HG02610 (cell line): ENCODE data around the gene OR2T4.

Experiments
- ATAC-seq: cut with Tn5 transposase; IDR thresholded peaks from one replicate; pipeline ENCODE4 v1.9.1; 2021; ENCODE audit warnings: mild to moderate bottlenecking, moderate library complexity; ENCODE audit not compliant: unreplicated experiment

OR2T4 gene

GRCh38 chr1:248361121-248361715 is at the start of gene OR2T4:
Gene OR2T4 (plus strand): TSS chr1:248361665. CDS start chr1:248361665, 0 bp downstream.
- ATAC-seq = no peak

- ATAC-seq = no peak
Measured at GRCh38 chr1:248316796-248317195, 44.7 kb upstream of the OR2T4 start.

- no peak for ATAC-seq
Measured at GRCh38 chr1:248324468-248324867, 37.0 kb upstream of the OR2T4 start, which contains the start of gene OR2M7. Gene OR2M7 (minus strand): TSS chr1:248324568. CDS start chr1:248324568, 0 bp downstream.

- ATAC-seq = no peak
Measured at GRCh38 chr1:248343451-248343850, 18.0 kb upstream of the OR2T4 start.

GRCh38 chr1:248348475-248348874 is 13.0 kb upstream of the OR2T4 start, which contains the start of gene OR14C36:
Gene OR14C36 (plus strand): TSS chr1:248348775. CDS start chr1:248348775, 0 bp downstream.
- ATAC-seq = no peak

GRCh38 chr1:248359415-248359814 is 2.0 kb upstream of the OR2T4 start:
- no peak for ATAC-seq

- ATAC-seq = no peak
Measured at GRCh38 chr1:248366609-248367008, 5.1 kb downstream of the OR2T4 start.

- no peak for ATAC-seq
Measured at GRCh38 chr1:248372394-248372793, 10.9 kb downstream of the OR2T4 start.

GRCh38 chr1:248373761-248374160 is 12.3 kb downstream of the OR2T4 start:
- ATAC-seq = no peak

GRCh38 chr1:248375446-248375845 is 14.0 kb downstream of the OR2T4 start, which contains the start of gene OR2T6:
Gene OR2T6 (plus strand): TSS chr1:248375746. CDS start chr1:248387609, 11,863 bp downstream.
- ATAC-seq = no peak

GRCh38 chr1:248376916-248377315 is 15.5 kb downstream of the OR2T4 start:
- no peak for ATAC-seq

GRCh38 chr1:248380854-248381253 is 19.4 kb downstream of the OR2T4 start:
- ATAC-seq = no peak

- no peak for ATAC-seq
Measured at GRCh38 chr1:248388426-248388825, 27.0 kb downstream of the OR2T4 start.

- ATAC-seq = no peak
Measured at GRCh38 chr1:248393050-248393449, 31.6 kb downstream of the OR2T4 start.

- ATAC-seq = no peak
Measured at GRCh38 chr1:248402748-248403147, 41.3 kb downstream of the OR2T4 start, which contains the start of gene OR2T1. Gene OR2T1 (plus strand): TSS chr1:248403048. CDS start chr1:248406148, 3,100 bp downstream.

- no peak for ATAC-seq
Measured at GRCh38 chr1:248404024-248404423, 42.6 kb downstream of the OR2T4 start.

- ATAC-seq = peak; percentile 89
Measured at GRCh38 chr1:248406721-248407692, 45.5 kb downstream of the OR2T4 start.
